Endothelial cell (in vitro differentiated cells): Measurements from ENCODE around the gene NARF. TPM values are rescaled to one million over a fixed set of nuclear protein-coding genes. Genes with fewer than 3 reads are reported as not detected.

Experiments used
- DNase-seq: peaks from one replicate; pipeline ENCODE4 v3.0.0; 2021; ENCODE audit warnings: low spot score
- H3K27ac Mint-ChIP-seq: one replicate; pipeline ENCODE4 v1.8.0; 2021; ENCODE audit warnings: mixed read lengths, inconsistent platforms; ENCODE audit not compliant: unreplicated experiment
- H3K27me3 Mint-ChIP-seq: one replicate; pipeline ENCODE4 v1.8.0; 2021; ENCODE audit warnings: mild to moderate bottlenecking, moderate library complexity, mixed read lengths, inconsistent platforms; ENCODE audit not compliant: unreplicated experiment
- H3K36me3 Mint-ChIP-seq: one replicate; pipeline ENCODE4 v1.8.0; 2021; ENCODE audit warnings: mild to moderate bottlenecking, low read depth, mixed read lengths, inconsistent platforms; ENCODE audit not compliant: unreplicated experiment
- H3K4me1 Mint-ChIP-seq: one replicate; pipeline ENCODE4 v1.8.0; 2021; ENCODE audit warnings: mild to moderate bottlenecking, mixed read lengths, inconsistent platforms; ENCODE audit not compliant: unreplicated experiment
- H3K4me3 Mint-ChIP-seq: one replicate; pipeline ENCODE4 v1.8.0; 2021; ENCODE audit warnings: mild to moderate bottlenecking, mixed read lengths, inconsistent platforms; ENCODE audit not compliant: unreplicated experiment
- H3K9me3 Mint-ChIP-seq: one replicate; pipeline ENCODE4 v1.8.0; 2021; ENCODE audit warnings: mixed read lengths, inconsistent platforms; ENCODE audit not compliant: unreplicated experiment
- total RNA-seq: library from RNA; stranded (reverse); fragmentation: NEBNext Ultra II Directional; extraction: Animal tissue kit (Norgen Biotek cat#: 25700); gene quantifications from one replicate; pipeline ENCODE4 v1.2.1, GENCODE V29; 2021; ENCODE audit not compliant: unreplicated experiment
- TF ChIP-seq, protein P1 (sequence below): fragments of 200-600 bp; sonication (generic); IDR thresholded peaks from one replicate; pipeline ENCODE4 v1.5.0; 2021; ENCODE audit warnings: antibody characterized with exemption; ENCODE audit not compliant: unreplicated experiment

Gene NARF
- total RNA-seq, 1 donor from 2014 or later, result 88.7 TPM

DNA sequence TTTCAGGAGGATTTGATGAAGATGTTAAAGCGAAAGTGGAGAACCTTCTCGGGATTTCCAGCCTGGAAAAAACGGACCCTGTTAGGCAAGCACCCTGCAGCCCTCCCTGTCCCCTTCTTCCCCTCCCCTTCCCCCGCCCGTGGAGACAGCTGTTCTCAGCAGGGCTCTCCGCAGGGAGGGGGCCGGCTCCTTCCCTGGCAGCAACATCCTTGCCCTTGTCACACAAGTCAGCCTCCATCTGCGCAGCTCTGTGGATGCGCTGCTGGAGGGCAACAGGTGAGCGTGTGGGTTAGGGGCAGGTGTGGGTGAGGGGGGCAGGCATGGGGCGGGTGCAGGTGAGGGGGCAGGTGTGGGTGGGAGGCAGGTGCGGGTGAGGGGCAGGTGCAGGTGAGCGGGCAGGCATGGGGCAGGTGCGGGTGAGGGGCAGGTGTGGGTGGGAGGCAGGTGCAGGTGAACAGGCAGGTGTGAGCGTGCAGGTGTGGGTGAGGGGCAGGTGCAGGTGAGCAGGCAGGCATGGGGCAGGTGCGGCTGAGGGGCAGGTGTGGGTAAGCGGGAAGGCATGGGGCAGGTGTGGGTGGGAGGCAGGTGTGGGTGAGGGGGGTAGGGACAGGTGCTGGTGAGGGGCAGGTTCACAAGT is 17.4 kb upstream of the NARF start:
- Mint-ChIP-seq H3K4me1 (no peaks in the 10 kb centered on the region), H3K27me3 (peaks cover 5% of the 10 kb centered on the region), H3K27ac (no peak overlapping the region), H3K9me3 (no peaks in the 10 kb centered on the region), H3K4me3 (no peak overlapping the region), H3K36me3 (peaks cover 15% of the 10 kb centered on the region)
- TF ChIP-seq, protein P1, sequence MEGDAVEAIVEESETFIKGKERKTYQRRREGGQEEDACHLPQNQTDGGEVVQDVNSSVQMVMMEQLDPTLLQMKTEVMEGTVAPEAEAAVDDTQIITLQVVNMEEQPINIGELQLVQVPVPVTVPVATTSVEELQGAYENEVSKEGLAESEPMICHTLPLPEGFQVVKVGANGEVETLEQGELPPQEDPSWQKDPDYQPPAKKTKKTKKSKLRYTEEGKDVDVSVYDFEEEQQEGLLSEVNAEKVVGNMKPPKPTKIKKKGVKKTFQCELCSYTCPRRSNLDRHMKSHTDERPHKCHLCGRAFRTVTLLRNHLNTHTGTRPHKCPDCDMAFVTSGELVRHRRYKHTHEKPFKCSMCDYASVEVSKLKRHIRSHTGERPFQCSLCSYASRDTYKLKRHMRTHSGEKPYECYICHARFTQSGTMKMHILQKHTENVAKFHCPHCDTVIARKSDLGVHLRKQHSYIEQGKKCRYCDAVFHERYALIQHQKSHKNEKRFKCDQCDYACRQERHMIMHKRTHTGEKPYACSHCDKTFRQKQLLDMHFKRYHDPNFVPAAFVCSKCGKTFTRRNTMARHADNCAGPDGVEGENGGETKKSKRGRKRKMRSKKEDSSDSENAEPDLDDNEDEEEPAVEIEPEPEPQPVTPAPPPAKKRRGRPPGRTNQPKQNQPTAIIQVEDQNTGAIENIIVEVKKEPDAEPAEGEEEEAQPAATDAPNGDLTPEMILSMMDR, result no peak
- DNase-seq, result no peak

GRCh38 chr17:82441691-82442487 is 16.7 kb upstream of the NARF start:
- peak overlapping the region; percentile 21 for H3K4me3 Mint-ChIP-seq
- H3K36me3 Mint-ChIP-seq, result peaks cover 15% of the 10 kb centered on the region
- no peak overlapping the region for H3K27ac Mint-ChIP-seq
- no peaks in the 10 kb centered on the region for H3K9me3 Mint-ChIP-seq
- H3K4me1 Mint-ChIP-seq, result no peaks in the 10 kb centered on the region
- peaks cover 5% of the 10 kb centered on the region for H3K27me3 Mint-ChIP-seq
- TF ChIP-seq, protein P1, result no peak
- DNase-seq, result no peak

GRCh38 chr17:82442643-82443464 is 15.7 kb upstream of the NARF start:
- Mint-ChIP-seq H3K27ac (no peak overlapping the region), H3K4me1 (no peaks in the 10 kb centered on the region), H3K27me3 (peaks cover 5% of the 10 kb centered on the region), H3K9me3 (no peaks in the 10 kb centered on the region), H3K4me3 (peak overlapping the region; percentile 42), H3K36me3 (peaks cover 15% of the 10 kb centered on the region)
- DNase-seq, result no peak
- TF ChIP-seq, protein P1, result no peak

GRCh38 chr17:82443465-82444283 is 14.9 kb upstream of the NARF start:
- H3K27me3 Mint-ChIP-seq, result peaks cover 5% of the 10 kb centered on the region
- no peak overlapping the region for H3K27ac Mint-ChIP-seq
- no peak for DNase-seq
- H3K9me3 Mint-ChIP-seq, result no peaks in the 10 kb centered on the region
- peaks cover 15% of the 10 kb centered on the region for H3K36me3 Mint-ChIP-seq
- no peaks in the 10 kb centered on the region for H3K4me1 Mint-ChIP-seq
- no peak overlapping the region for H3K4me3 Mint-ChIP-seq
- TF ChIP-seq, protein P1, result no peak
